ENCODE data around the gene FBN2. TPM values are rescaled to one million over a fixed set of nuclear protein-coding genes. Genes with fewer than 3 reads are reported as not detected.

The FBN2 gene
- total and polyA plus RNA-seq, 9 of the 15 experiments (the other 6 are each of a cell fraction or from before 2014, with no cell fraction given): 0.01 to 0.09 TPM; not detected in 7

DNA sequence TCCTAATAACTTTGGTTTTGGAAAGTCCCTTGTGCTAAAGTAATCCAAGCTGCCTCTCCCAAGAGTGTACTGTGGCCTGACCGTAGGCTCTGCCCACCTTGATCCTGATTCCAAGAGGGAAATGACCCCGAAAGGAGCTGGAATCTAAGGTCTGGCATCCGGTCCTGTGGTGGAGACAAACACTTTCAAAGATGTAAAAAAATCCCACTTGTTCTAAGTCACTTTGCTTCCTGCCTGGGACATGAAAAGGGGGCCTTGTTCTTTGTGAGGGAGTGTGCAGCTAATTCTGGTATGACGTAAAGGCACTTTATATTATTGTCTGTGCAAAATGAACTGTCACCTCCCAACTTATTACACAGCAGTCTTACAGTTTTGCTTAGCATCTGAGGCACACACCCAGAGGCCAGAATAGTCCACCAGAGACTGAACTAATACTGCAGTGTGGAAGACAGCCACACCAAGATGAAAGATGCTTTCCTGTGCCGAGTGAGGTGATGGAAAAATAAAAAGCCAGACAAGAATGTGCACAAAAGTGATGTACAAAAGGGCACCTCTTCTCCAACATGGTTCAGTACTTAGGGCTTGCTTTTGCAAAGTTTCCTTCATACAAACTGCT lies 325.7 kb downstream of the FBN2 start (continued):
- TF ChIP-seq MEF2A (IDR thresholded peaks at IDR 0.05; ENCODE audit: control insufficient read depth, low read depth, low read length) (no peak), TAF9B (IDR thresholded peaks at IDR 0.05; ENCODE audit: partially characterized antibody) (no peak), RCOR1 (IDR thresholded peaks at IDR 0.05; ENCODE audit: borderline replicate concordance in 1 of 2, low read depth in 2 of 2, low read length in 2 of 2) (no peak)

DNA sequence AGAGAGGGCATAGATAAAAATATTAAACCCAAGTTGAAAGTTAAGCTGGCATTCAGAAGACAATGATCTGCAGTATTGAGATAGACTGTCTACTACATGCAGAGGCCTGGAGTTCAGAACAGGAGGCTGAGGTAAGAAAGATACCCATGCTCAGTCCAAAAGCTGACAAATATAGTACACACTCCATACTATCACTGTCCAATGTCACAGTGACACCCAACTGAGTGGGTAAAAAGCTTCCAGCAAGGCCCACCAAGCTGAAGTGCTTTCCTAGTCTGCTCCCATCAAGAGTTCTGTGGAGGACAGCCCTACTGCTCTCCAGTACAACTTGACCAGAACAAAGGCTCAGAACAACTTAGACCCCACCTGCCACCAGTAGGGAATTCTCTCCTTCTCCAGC lies 329.6 kb downstream of the FBN2 start:
- no peak for FAIRE-seq
- ChIA-PET POLR2A (interaction anchor here (1.0 kb wide), 1 partner anchor 337 kb away, joined by 3 read pairs; no protein-coding TSS in a partner anchor), CTCF (ENCODE audit: low intra/inter-chr PET ratio) (no interaction called here)
- Histone ChIP-seq H3K4me3 (no peak overlapping the region), H3K27me3 (ENCODE audit: control insufficient read depth in 2 of 2, insufficient read depth in 2 of 2, low read length in 2 of 2) (no peaks in the 10 kb centered on the region), H3K27ac (ENCODE audit: extremely low read depth, low read depth, low read length) (no peak overlapping the region), H3K9me1 (ENCODE audit: control insufficient read depth, insufficient read depth, low read length) (no peaks in the 10 kb centered on the region), H3K9me3 (replicated peaks; ENCODE audit: control insufficient read depth, insufficient read depth, low read depth, low read length) (no peaks in the 10 kb centered on the region), H3K9ac (ENCODE audit: insufficient read depth in 1 of 2, low read depth in 2 of 2, low read length in 2 of 2) (no peak overlapping the region), H3K4me2 (ENCODE audit: insufficient read depth, low read length) (no peak overlapping the region), H2AFZ (ENCODE audit: low read depth, low read length) (no peak overlapping the region), H4K20me1 (replicated peaks; ENCODE audit: control insufficient read depth, insufficient read depth, low read length) (no peaks in the 10 kb centered on the region), H3K36me3 (ENCODE audit: control insufficient read depth, insufficient read depth, low read length) (no peaks in the 10 kb centered on the region), H3K79me2 (ENCODE audit: control insufficient read depth, insufficient read depth, low read length) (no peaks in the 10 kb centered on the region), H3K4me1 (replicated peaks in 1 of 2; ENCODE audit: control insufficient read depth in 2 of 2, insufficient read depth in 2 of 2, low read length in 2 of 2) (no peaks in the 10 kb centered on the region)
- intact Hi-C loops (cut with micrococcal nuclease) (loop anchor here (10.0 kb wide), 1 partner anchor 304 kb away; no protein-coding TSS in a partner anchor), in situ Hi-C loops (cut with MboI) (loop anchor here (10.0 to 25.0 kb wide), 3 partner anchors 334 to 929 kb away; no protein-coding TSS in a partner anchor)
- no peak for DNase-seq (ENCODE audit: extremely low read depth in 1 of 4, low spot score in 3 of 4)
- BruUV-seq (replicated peaks): no TSS peak
- no peak for ATAC-seq
- TF ChIP-seq KAT7 (CRISPR knock-in tag; IDR thresholded peaks at IDR 0.05; ENCODE audit: borderline replicate concordance) (no peak), EWSR1 (IDR thresholded peaks at IDR 0.05; ENCODE audit: borderline replicate concordance, low read depth, partially characterized antibody) (no peak), SMARCA4 (IDR thresholded peaks at IDR 0.05) (no peak), GTF2F1 (IDR thresholded peaks at IDR 0.05; ENCODE audit: low read depth, low read length) (no peak), ZFX (CRISPR knock-in tag; IDR thresholded peaks at IDR 0.05) (no peak), MEF2D (tag; conservative IDR thresholded peaks at IDR 0.05; ENCODE audit: low read depth) (no peak), ZNF586 (CRISPR knock-in tag; conservative IDR thresholded peaks at IDR 0.05) (no peak), DACH1 (IDR thresholded peaks at IDR 0.05; ENCODE audit: partially characterized antibody) (no peak), MBD2 (IDR thresholded peaks at IDR 0.05; ENCODE audit: borderline replicate concordance, low read depth) (no peak), ZNF217 (CRISPR knock-in tag; IDR thresholded peaks at IDR 0.05) (no peak), NEUROD1 (IDR thresholded peaks at IDR 0.05; ENCODE audit: borderline replicate concordance, low read depth, low read length, partially characterized antibody) (no peak), TEAD1 (CRISPR knock-in tag; IDR thresholded peaks at IDR 0.05) (no peak)
- TF ChIP-seq, protein P1, sequence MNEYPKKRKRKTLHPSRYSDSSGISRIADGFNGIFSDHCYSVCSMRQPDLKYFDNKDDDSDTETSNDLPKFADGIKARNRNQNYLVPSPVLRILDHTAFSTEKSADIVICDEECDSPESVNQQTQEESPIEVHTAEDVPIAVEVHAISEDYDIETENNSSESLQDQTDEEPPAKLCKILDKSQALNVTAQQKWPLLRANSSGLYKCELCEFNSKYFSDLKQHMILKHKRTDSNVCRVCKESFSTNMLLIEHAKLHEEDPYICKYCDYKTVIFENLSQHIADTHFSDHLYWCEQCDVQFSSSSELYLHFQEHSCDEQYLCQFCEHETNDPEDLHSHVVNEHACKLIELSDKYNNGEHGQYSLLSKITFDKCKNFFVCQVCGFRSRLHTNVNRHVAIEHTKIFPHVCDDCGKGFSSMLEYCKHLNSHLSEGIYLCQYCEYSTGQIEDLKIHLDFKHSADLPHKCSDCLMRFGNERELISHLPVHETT (CRISPR knock-in tag; conservative IDR thresholded peaks at IDR 0.05 in 1 of 2, IDR thresholded peaks at IDR 0.05 in 1 of 2): no peak
- TF ChIP-seq, protein P2, sequence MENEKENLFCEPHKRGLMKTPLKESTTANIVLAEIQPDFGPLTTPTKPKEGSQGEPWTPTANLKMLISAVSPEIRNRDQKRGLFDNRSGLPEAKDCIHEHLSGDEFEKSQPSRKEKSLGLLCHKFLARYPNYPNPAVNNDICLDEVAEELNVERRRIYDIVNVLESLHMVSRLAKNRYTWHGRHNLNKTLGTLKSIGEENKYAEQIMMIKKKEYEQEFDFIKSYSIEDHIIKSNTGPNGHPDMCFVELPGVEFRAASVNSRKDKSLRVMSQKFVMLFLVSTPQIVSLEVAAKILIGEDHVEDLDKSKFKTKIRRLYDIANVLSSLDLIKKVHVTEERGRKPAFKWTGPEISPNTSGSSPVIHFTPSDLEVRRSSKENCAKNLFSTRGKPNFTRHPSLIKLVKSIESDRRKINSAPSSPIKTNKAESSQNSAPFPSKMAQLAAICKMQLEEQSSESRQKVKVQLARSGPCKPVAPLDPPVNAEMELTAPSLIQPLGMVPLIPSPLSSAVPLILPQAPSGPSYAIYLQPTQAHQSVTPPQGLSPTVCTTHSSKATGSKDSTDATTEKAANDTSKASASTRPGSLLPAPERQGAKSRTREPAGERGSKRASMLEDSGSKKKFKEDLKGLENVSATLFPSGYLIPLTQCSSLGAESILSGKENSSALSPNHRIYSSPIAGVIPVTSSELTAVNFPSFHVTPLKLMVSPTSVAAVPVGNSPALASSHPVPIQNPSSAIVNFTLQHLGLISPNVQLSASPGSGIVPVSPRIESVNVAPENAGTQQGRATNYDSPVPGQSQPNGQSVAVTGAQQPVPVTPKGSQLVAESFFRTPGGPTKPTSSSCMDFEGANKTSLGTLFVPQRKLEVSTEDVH (IDR thresholded peaks at IDR 0.05; ENCODE audit: low read depth, partially characterized antibody): no peak
